HFFc6 (cell line): Measurements from ENCODE around the gene ARID3C. TPM values are rescaled to one million over a fixed set of nuclear protein-coding genes. Genes with fewer than 3 reads are reported as not detected.

Experiments used
- DNase-seq: peaks from one replicate; pipeline ENCODE4 v3.0.0-alpha.2; 2018
- H3K27ac Mint-ChIP-seq: 2 replicates; pipeline ENCODE4 v1.8.0; 2020; ENCODE audit warnings: mild to moderate bottlenecking, mixed read lengths
- H3K27me3 Mint-ChIP-seq: 2 replicates; pipeline ENCODE4 v1.8.0; 2021; ENCODE audit warnings: mild to moderate bottlenecking, moderate library complexity, mixed read lengths; ENCODE audit not compliant: insufficient read depth
- H3K36me3 Mint-ChIP-seq: 2 replicates; pipeline ENCODE4 v1.8.0; 2021; ENCODE audit warnings: low read depth, mixed read lengths
- H3K4me1 Mint-ChIP-seq: 2 replicates; pipeline ENCODE4 v1.8.0; 2020; ENCODE audit warnings: low read depth, mixed read lengths
- H3K4me3 Mint-ChIP-seq: 2 replicates; pipeline ENCODE4 v1.8.0; 2020; ENCODE audit warnings: mild to moderate bottlenecking, moderate library complexity, mixed read lengths
- H3K9me3 Mint-ChIP-seq: 2 replicates; pipeline ENCODE4 v1.8.0; 2020; ENCODE audit warnings: mild to moderate bottlenecking, mixed read lengths
- total RNA-seq, 6 experiments: library from RNA; stranded (reverse); fragmentation: NEBNext Ultra II Directional; extraction: Animal tissue kit (Norgen Biotek cat#: 25700); gene quantifications; 2 replicates in 1 of 6; 3 replicates in 5 of 6; pipeline ENCODE4 v1.2.3, GENCODE V29; 2021
- TF ChIP-seq, protein P1 (sequence below): fragments of 200-600 bp; sonication (generic); IDR thresholded peaks from 2 replicates; pipeline ENCODE4 v1.5.0; 2021; ENCODE audit warnings: antibody characterized with exemption, mild to moderate bottlenecking

ARID3C gene
- total RNA-seq, 6 experiments from 2014 or later: 0.14 to 0.17 TPM; not detected in 4

DNA sequence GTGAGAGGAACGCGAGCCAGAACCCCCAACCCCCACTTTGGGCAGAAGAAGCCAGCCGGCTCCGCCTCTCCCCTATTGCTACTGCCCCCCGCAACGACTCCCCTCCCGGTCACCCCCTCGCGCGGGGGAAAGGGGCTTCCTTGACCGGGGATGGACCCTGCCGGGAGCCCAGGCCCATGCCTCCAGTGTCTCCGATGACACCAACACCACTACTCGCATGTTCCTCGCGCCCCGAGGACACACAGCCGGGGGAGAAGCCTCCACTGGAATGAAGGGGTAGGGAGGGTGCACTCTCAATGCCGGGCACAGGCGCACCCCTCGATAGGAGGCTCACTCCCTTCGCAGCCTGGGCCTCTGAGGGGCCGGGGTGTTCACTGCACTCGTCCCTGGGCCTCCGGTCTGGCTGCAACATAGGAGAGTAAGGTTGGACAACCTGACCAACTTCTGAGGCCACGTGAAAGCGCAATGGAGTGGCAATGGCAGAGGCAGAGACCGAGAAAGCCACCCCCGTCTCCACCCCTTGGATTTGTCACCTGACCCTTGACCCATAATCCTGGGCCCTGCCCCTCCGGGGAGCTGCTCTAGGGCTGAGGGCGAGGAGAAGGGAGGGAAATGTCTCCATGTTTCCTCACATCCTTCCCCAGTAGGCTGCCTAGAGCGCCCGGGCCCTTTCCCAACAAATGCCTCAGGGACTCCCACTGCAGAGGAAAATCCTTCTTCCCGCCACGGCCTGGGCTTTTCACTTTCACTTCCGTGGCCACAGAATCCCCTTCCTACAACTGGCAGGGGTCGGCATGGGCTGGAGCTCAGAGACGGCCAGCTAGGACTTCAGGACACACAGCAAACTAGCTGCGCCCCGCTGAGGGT is 38.3 kb downstream of the ARID3C start:
- no peak for DNase-seq
- no peak overlapping the region for H3K27ac Mint-ChIP-seq
- no peaks in the 10 kb centered on the region for H3K4me1 Mint-ChIP-seq
- TF ChIP-seq, protein P1, sequence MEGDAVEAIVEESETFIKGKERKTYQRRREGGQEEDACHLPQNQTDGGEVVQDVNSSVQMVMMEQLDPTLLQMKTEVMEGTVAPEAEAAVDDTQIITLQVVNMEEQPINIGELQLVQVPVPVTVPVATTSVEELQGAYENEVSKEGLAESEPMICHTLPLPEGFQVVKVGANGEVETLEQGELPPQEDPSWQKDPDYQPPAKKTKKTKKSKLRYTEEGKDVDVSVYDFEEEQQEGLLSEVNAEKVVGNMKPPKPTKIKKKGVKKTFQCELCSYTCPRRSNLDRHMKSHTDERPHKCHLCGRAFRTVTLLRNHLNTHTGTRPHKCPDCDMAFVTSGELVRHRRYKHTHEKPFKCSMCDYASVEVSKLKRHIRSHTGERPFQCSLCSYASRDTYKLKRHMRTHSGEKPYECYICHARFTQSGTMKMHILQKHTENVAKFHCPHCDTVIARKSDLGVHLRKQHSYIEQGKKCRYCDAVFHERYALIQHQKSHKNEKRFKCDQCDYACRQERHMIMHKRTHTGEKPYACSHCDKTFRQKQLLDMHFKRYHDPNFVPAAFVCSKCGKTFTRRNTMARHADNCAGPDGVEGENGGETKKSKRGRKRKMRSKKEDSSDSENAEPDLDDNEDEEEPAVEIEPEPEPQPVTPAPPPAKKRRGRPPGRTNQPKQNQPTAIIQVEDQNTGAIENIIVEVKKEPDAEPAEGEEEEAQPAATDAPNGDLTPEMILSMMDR: no peak
- peaks cover 67% of the 10 kb centered on the region for H3K27me3 Mint-ChIP-seq
- no peaks in the 10 kb centered on the region for H3K36me3 Mint-ChIP-seq
- H3K9me3 Mint-ChIP-seq: no peaks in the 10 kb centered on the region
- H3K4me3 Mint-ChIP-seq: no peak overlapping the region

DNA sequence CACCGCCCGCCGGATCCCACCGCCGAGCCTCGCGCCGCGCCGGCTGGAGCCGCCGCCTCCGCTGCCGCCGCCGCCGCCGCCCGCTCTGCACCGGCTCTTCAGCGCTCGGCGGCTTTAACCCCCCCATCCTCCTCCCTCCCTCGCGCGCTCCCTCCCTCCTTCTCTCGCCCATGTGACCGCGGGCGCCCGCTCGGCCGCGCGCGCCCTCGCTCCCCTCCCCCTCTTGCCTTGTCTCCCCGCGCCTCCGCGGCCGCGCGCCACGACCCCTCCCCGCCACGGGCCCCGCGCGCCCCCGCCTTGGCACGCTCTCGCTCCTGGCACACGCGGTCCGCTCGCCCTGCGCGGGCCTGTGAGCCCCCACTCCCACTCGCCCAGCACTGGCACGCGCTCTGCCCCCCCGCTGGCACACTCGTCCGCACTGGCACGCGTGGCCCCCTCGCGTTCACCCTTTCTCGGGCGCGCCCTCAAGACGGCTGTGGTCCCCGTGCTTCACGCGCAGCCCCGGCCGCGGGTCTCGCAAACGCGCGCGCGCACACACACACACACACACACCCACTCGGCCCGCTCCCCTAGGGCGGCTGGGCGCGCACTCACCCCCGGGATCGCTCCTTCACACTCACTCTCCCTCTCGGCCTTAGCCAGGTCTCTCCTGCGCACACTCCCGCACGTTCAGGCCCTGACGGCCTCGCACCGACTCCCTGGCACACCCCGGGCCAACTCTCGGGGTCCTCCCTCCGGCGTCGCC is 39.1 kb downstream of the ARID3C start, which contains the start of gene CNTFR:
Gene CNTFR, minus strand, starts transcription at position 89 of the 745 bp plus-strand sequence. CDS start 20,743 bp downstream, outside the sequence.
- H3K4me3 Mint-ChIP-seq: no peak within 1 kb of the TSS
- no peaks in the 10 kb centered on the region for H3K9me3 Mint-ChIP-seq
- H3K27ac Mint-ChIP-seq: no peak within 1 kb of the TSS
- no peaks in the 10 kb centered on the region for H3K4me1 Mint-ChIP-seq
- H3K27me3 Mint-ChIP-seq: peaks cover 72% of the 10 kb centered on the region
- TF ChIP-seq, protein P1: no peak
- no peak for DNase-seq
- H3K36me3 Mint-ChIP-seq: no peaks in the 10 kb centered on the region

DNA sequence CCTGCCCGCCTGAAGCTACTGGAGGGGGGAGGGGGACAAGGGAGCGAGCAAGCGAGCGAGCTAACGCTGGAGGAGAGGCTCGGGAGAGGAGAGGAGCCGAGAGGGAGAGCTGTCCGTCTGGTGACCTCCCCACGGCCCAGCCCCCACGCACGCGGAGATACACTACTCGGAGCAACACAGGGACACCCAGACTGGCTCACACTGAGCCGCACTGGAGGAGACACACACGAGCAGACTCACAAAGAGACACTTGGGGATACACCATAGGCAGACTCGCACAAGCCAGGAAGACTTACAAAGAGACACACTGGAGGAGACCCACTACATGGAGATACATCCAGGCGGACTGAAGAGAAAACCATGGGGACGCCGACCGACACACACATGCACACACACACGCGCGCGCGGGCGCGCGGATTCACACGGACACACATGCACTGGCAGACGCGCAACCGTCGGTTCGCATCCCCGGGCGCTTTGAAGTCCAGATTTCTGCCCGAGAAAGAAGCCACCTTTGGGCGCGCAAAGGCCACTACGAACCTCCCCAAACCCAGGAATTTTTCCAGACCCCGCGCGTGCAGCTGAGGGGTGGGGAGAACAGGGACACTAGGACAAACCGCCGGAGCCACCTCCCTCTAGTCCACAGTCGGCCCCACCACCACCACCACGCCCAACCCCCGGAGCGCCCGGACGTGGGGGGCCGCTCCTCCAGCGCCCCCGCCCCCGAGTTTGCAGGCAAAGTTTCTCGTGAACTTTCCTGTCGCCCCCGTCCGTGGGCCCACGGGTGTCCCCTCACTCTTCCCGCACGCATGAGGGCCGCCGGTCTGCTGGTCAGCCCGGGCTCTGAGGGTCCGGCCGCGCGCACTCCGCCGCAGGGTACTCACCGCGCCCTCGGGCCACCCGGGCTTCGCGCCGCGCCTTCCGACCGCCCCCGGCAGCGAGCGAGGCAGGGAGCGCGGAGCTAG is 39.9 kb downstream of the ARID3C start:
- TF ChIP-seq, protein P1: no peak
- Mint-ChIP-seq H3K4me3 (no peak overlapping the region), H3K9me3 (no peaks in the 10 kb centered on the region), H3K27me3 (peaks cover 72% of the 10 kb centered on the region), H3K27ac (no peak overlapping the region), H3K36me3 (no peaks in the 10 kb centered on the region), H3K4me1 (no peaks in the 10 kb centered on the region)
- DNase-seq: no peak

DNA sequence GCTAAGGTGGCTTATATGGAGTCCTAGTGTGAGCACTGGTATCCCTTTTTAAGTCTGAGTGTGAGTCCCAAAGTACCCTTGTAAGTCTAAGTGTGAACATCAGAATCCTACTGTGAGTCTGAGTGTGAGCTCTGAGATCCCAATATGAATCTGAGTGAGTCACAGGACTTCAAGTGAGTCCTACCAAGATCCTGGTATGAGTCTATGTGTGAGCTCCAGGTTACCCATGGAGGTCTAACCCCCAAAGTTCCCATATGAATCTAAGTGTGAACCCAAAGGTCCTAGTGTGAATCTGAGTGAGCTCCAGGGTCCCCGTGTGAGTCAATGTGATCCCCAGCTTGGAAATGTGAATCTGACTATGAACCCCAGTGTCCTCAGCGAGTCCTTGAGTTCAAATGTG is 41.6 kb downstream of the ARID3C start:
- TF ChIP-seq, protein P1: no peak
- peaks cover 65% of the 10 kb centered on the region for H3K27me3 Mint-ChIP-seq
- DNase-seq: no peak
- H3K4me3 Mint-ChIP-seq: no peak overlapping the region
- no peak overlapping the region for H3K27ac Mint-ChIP-seq
- H3K4me1 Mint-ChIP-seq: no peaks in the 10 kb centered on the region
- H3K36me3 Mint-ChIP-seq: no peaks in the 10 kb centered on the region
- no peaks in the 10 kb centered on the region for H3K9me3 Mint-ChIP-seq
